ENCODE data around the gene TBX5.

Gene TBX5

GRCh38 chr12:114405519-114406271 is at the start of gene TBX5:
Gene TBX5 (minus strand): TSS chr12:114406144. CDS start chr12:114403898, 2,246 bp downstream.
- peak; percentile 89 for DNase-seq (ENCODE audit: low read depth)

- DNase-seq (ENCODE audit: low read depth): no peak
Observed at GRCh38 chr12:114451657-114452056, 45.7 kb upstream of the TBX5 start.

- DNase-seq (ENCODE audit: low read depth): no peak
Observed at GRCh38 chr12:114450515-114451300, 44.8 kb upstream of the TBX5 start.

- DNase-seq (ENCODE audit: low read depth): no peak
Observed at GRCh38 chr12:114450019-114450418, 44.1 kb upstream of the TBX5 start.

GRCh38 chr12:114448618-114448933 is 42.6 kb upstream of the TBX5 start:
- no peak for DNase-seq (ENCODE audit: low read depth)

- no peak for DNase-seq (ENCODE audit: low read depth)
Observed at GRCh38 chr12:114447799-114448617, 42.1 kb upstream of the TBX5 start.

- DNase-seq (ENCODE audit: low read depth): no peak
Observed at GRCh38 chr12:114447274-114447716, 41.4 kb upstream of the TBX5 start.

- DNase-seq (ENCODE audit: low read depth): no peak
Observed at GRCh38 chr12:114445401-114446323, 39.7 kb upstream of the TBX5 start.

- no peak for DNase-seq (ENCODE audit: low read depth)
Observed at GRCh38 chr12:114444422-114445279, 38.7 kb upstream of the TBX5 start.

- no peak for DNase-seq (ENCODE audit: low read depth)
Observed at GRCh38 chr12:114443607-114444421, 37.9 kb upstream of the TBX5 start.

GRCh38 chr12:114442578-114442977 is 36.6 kb upstream of the TBX5 start:
- DNase-seq (ENCODE audit: low read depth): no peak

- no peak for DNase-seq (ENCODE audit: low read depth)
Observed at GRCh38 chr12:114441545-114441944, 35.6 kb upstream of the TBX5 start.

- no peak for DNase-seq (ENCODE audit: low read depth)
Observed at GRCh38 chr12:114441039-114441383, 35.1 kb upstream of the TBX5 start.

- peak; percentile 43 for DNase-seq (ENCODE audit: low read depth)
Observed at GRCh38 chr12:114440270-114441038, 34.5 kb upstream of the TBX5 start.

GRCh38 chr12:114439817-114440216 is 33.9 kb upstream of the TBX5 start:
- DNase-seq (ENCODE audit: low read depth): no peak

GRCh38 chr12:114439261-114439683 is 33.3 kb upstream of the TBX5 start:
- no peak for DNase-seq (ENCODE audit: low read depth)

GRCh38 chr12:114438635-114439256 is 32.8 kb upstream of the TBX5 start:
- no peak for DNase-seq (ENCODE audit: low read depth)

- DNase-seq (ENCODE audit: low read depth): no peak
Observed at GRCh38 chr12:114434341-114434740, 28.4 kb upstream of the TBX5 start.

Data from EH (cell line).